B cell (primary cell): ENCODE measurements around the gene STYXL1.

ENCODE experiments used
- EZH2 ChIP-seq: IDR thresholded peaks from 2 replicates; pipeline ENCODE4 v1.6.1; 2012; ENCODE audit warnings: borderline replicate concordance, low read depth, mild to moderate bottlenecking, moderate library complexity, low read length; ENCODE audit not compliant: insufficient read depth, poor library complexity, severe bottlenecking
- TF ChIP-seq, protein P1 (sequence below): fragments of 200-600 bp; IDR thresholded peaks from one replicate; pipeline ENCODE4 v1.8.0; 2022; ENCODE audit warnings: antibody characterized with exemption, mild to moderate bottlenecking

DNA sequence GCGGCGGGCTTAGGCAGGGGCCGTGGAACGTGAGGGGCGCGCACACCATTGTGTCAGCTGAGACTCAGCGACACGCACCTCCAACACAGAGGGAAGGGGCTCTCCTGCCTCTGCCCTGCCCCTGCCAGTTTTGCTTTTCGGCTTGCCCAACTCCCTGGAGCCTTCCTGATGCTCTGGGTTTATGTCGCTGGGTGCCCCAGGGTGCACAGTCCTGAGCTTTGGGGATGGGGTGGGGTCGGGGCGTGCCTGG lies 66.7 kb downstream of the STYXL1 start:
- TF ChIP-seq, protein P1, sequence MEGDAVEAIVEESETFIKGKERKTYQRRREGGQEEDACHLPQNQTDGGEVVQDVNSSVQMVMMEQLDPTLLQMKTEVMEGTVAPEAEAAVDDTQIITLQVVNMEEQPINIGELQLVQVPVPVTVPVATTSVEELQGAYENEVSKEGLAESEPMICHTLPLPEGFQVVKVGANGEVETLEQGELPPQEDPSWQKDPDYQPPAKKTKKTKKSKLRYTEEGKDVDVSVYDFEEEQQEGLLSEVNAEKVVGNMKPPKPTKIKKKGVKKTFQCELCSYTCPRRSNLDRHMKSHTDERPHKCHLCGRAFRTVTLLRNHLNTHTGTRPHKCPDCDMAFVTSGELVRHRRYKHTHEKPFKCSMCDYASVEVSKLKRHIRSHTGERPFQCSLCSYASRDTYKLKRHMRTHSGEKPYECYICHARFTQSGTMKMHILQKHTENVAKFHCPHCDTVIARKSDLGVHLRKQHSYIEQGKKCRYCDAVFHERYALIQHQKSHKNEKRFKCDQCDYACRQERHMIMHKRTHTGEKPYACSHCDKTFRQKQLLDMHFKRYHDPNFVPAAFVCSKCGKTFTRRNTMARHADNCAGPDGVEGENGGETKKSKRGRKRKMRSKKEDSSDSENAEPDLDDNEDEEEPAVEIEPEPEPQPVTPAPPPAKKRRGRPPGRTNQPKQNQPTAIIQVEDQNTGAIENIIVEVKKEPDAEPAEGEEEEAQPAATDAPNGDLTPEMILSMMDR: no peak
- no peak for TF ChIP-seq EZH2
